HG03135 (cell line): ENCODE data around the gene ARMC8.

Source experiments
- ATAC-seq: cut with Tn5 transposase; IDR thresholded peaks from one replicate; pipeline ENCODE4 v1.9.1; 2021; ENCODE audit warnings: mild to moderate bottlenecking, moderate library complexity; ENCODE audit not compliant: unreplicated experiment

The ARMC8 gene

GRCh38 chr3:138241676-138242075, 54.6 kb downstream of the ARMC8 start:
- no peak for ATAC-seq

GRCh38 chr3:138242466-138242865, 55.4 kb downstream of the ARMC8 start:
- ATAC-seq = no peak

GRCh38 chr3:138245026-138245425, 57.9 kb downstream of the ARMC8 start:
- no peak for ATAC-seq

GRCh38 chr3:138249636-138250035, 62.5 kb downstream of the ARMC8 start:
- ATAC-seq = no peak

- ATAC-seq = no peak
These were observed 66.5 kb downstream of the ARMC8 start for GRCh38 chr3:138253609-138254008.

GRCh38 chr3:138254216-138254615, 67.1 kb downstream of the ARMC8 start:
- ATAC-seq = no peak

- no peak for ATAC-seq
These were observed 68.9 kb downstream of the ARMC8 start for GRCh38 chr3:138256022-138256421.

- ATAC-seq = no peak
These were observed 70.9 kb downstream of the ARMC8 start for GRCh38 chr3:138257986-138258385.

GRCh38 chr3:138259126-138259525, 72.0 kb downstream of the ARMC8 start:
- ATAC-seq = no peak

- ATAC-seq = no peak
These were observed 73.5 kb downstream of the ARMC8 start for GRCh38 chr3:138260611-138261010.

- ATAC-seq = no peak
These were observed 76.0 kb downstream of the ARMC8 start for GRCh38 chr3:138263104-138263503.

GRCh38 chr3:138265745-138266144, 78.6 kb downstream of the ARMC8 start:
- no peak for ATAC-seq

GRCh38 chr3:138267083-138267482, 80.0 kb downstream of the ARMC8 start:
- ATAC-seq = no peak

- no peak for ATAC-seq
These were observed 83.1 kb downstream of the ARMC8 start for GRCh38 chr3:138270245-138270644.

GRCh38 chr3:138271189-138271794, 84.2 kb downstream of the ARMC8 start:
- no peak for ATAC-seq

GRCh38 chr3:138281561-138281960, 94.5 kb downstream of the ARMC8 start:
- no peak for ATAC-seq

- ATAC-seq = no peak
These were observed 95.7 kb downstream of the ARMC8 start for GRCh38 chr3:138282836-138283235.

- no peak for ATAC-seq
These were observed 97.0 kb downstream of the ARMC8 start for GRCh38 chr3:138284079-138284478.

- no peak for ATAC-seq
These were observed 97.9 kb downstream of the ARMC8 start for GRCh38 chr3:138284957-138285477.

- ATAC-seq = no peak
These were observed 102.2 kb downstream of the ARMC8 start for GRCh38 chr3:138289260-138289659.

- no peak for ATAC-seq
These were observed 102.6 kb downstream of the ARMC8 start for GRCh38 chr3:138289701-138290100.

GRCh38 chr3:138296639-138297038, 109.5 kb downstream of the ARMC8 start:
- no peak for ATAC-seq

- no peak for ATAC-seq
These were observed 110.0 kb downstream of the ARMC8 start for GRCh38 chr3:138297059-138297607.
